Measurements from ENCODE around the gene DYNC1H1.
"Not testable (repeated sequence)": the region's sequence is repeated elsewhere in the genome, so short reads cannot be mapped to it uniquely, and the experiment has no call there.

Gene DYNC1H1

GRCh38 chr14:102057480-102058114 lies 93.2 kb downstream of the DYNC1H1 start:
- FAIRE-seq (no peak), DNase-seq (ENCODE audit: insufficient read length, low spot score) (no peak)

GRCh38 chr14:102058146-102058545 lies 93.8 kb downstream of the DYNC1H1 start:
- FAIRE-seq (no peak), DNase-seq (ENCODE audit: insufficient read length, low spot score) (no peak)

- FAIRE-seq = no peak
Observed at GRCh38 chr14:102058961-102059360, 94.6 kb downstream of the DYNC1H1 start.

GRCh38 chr14:102063109-102063807 lies 98.9 kb downstream of the DYNC1H1 start:
- FAIRE-seq (no peak), DNase-seq (ENCODE audit: insufficient read length, low spot score) (peak; percentile 54)

More at GRCh38 chr14:102058961-102059360, 94.6 kb downstream of the DYNC1H1 start:
- no peak for DNase-seq (ENCODE audit: insufficient read length, low spot score)

GRCh38 chr14:102063808-102064429 lies 99.5 kb downstream of the DYNC1H1 start:
- FAIRE-seq (no peak), DNase-seq (ENCODE audit: insufficient read length, low spot score) (no peak)

- FAIRE-seq; DNase-seq (ENCODE audit: insufficient read length, low spot score): not testable (repeated sequence)
Observed at GRCh38 chr14:102064590-102064989, 100.2 kb downstream of the DYNC1H1 start.

GRCh38 chr14:102066041-102066451 lies 101.7 kb downstream of the DYNC1H1 start:
- no peak for FAIRE-seq
- DNase-seq (ENCODE audit: insufficient read length, low spot score) = no peak

- DNase-seq (ENCODE audit: insufficient read length, low spot score) (no peak), FAIRE-seq (no peak)
Observed at GRCh38 chr14:102071283-102071998, 107.1 kb downstream of the DYNC1H1 start.

- DNase-seq (ENCODE audit: insufficient read length, low spot score) = no peak
- FAIRE-seq = no peak
Observed at GRCh38 chr14:102074415-102074964, 110.1 kb downstream of the DYNC1H1 start.

GRCh38 chr14:102075155-102075554 lies 110.8 kb downstream of the DYNC1H1 start:
- DNase-seq (ENCODE audit: insufficient read length, low spot score) (no peak), FAIRE-seq (no peak)

- FAIRE-seq (no peak), DNase-seq (ENCODE audit: insufficient read length, low spot score) (no peak)
Observed at GRCh38 chr14:102077382-102077709, 113.0 kb downstream of the DYNC1H1 start.

- DNase-seq (ENCODE audit: insufficient read length, low spot score); FAIRE-seq: not testable (repeated sequence)
Observed at GRCh38 chr14:102078361-102078791, 114.0 kb downstream of the DYNC1H1 start.

GRCh38 chr14:102078831-102079699 lies 114.7 kb downstream of the DYNC1H1 start:
- DNase-seq (ENCODE audit: insufficient read length, low spot score) = no peak
- no peak for FAIRE-seq

- FAIRE-seq (no peak), DNase-seq (ENCODE audit: insufficient read length, low spot score) (no peak)
Observed at GRCh38 chr14:102079700-102079979, 115.3 kb downstream of the DYNC1H1 start.

- FAIRE-seq (no peak), DNase-seq (ENCODE audit: insufficient read length, low spot score) (no peak)
Observed at GRCh38 chr14:102080183-102081080, 116.1 kb downstream of the DYNC1H1 start.

- FAIRE-seq (no peak), DNase-seq (ENCODE audit: insufficient read length, low spot score) (no peak)
Observed at GRCh38 chr14:102081231-102082080, 117.1 kb downstream of the DYNC1H1 start.

GRCh38 chr14:102084522-102084921 lies 120.1 kb downstream of the DYNC1H1 start:
- peak; percentile 35 for FAIRE-seq
- DNase-seq (ENCODE audit: insufficient read length, low spot score) = not testable (repeated sequence)

- FAIRE-seq (no peak), DNase-seq (ENCODE audit: insufficient read length, low spot score) (no peak)
Observed at GRCh38 chr14:102084931-102085330, 120.6 kb downstream of the DYNC1H1 start.
